K562 (cell line): ENCODE measurements around the gene STXBP6. TPM values are rescaled to one million over a fixed set of nuclear protein-coding genes. Genes with fewer than 3 reads are reported as not detected.

Experiments used
- ATAC-seq: fragments of 200-7000 bp; cut with Tn5 transposase; 3 replicates; pipeline ENCODE4 v1.9.1; 2020; ENCODE audit warnings: moderate library complexity
- BruUV-seq: library from RNA; stranded (reverse); fragments of 400-500 nt; replicated peaks from 2 replicates; lab custom pipeline; 2021; lab: Mats Ljungman, UMichigan
- CTCF ChIA-PET: fragments of 300-600 bp; formaldehyde crosslinking; extraction: SDS; loops from one replicate; lab custom pipeline; 2021; ENCODE audit warnings: low intra/inter-chr PET ratio; lab: Yijun Ruan, JAX
- POLR2A ChIA-PET: fragments of 300-600, 350-650 bp; sonication (Branson Sonifier 250); formaldehyde crosslinking; extraction: SDS; loops from one replicate; lab custom pipeline; 2021; ENCODE audit warnings: antibody characterized with exemption, inconsistent platforms; lab: Yijun Ruan, JAX
- DNase-seq, 4 experiments: peaks; one replicate each; pipeline versions ENCODE4 v3.0.0 to v3.0.0-alpha.2; 2011 to 2018; ENCODE audit warnings: low spot score in 3 of 4, mixed read lengths in 3 of 4; ENCODE audit errors: extremely low read depth in 1 of 4
- FAIRE-seq: peaks from 2 replicates; lab custom pipeline; 2011; peaks lifted over from hg19 to GRCh38; lab: Jason Lieb, UNC
- H2AFZ ChIP-seq: 2 replicates; pipeline ENCODE4 v1.6.0; 2011; ENCODE audit warnings: low read depth, low read length, control low read depth, inconsistent platforms
- H3K27ac ChIP-seq: fragments of 200-600 bp; 3 replicates; pipeline ENCODE4 v1.8.0; 2011; ENCODE audit warnings: low read depth, mild to moderate bottlenecking, control low read depth, inconsistent platforms, low read length, moderate library complexity, mixed read lengths; ENCODE audit errors: extremely low read depth
- H3K27me3 ChIP-seq, 2 experiments: fragments of 300-600 bp in 1 of 2; 2 replicates in 1 of 2; 3 replicates in 1 of 2; pipeline versions ENCODE4 v1.6.0 to v1.8.0; 2011; ENCODE audit warnings: inconsistent platforms in 2 of 2, low read length in 2 of 2, mild to moderate bottlenecking in 1 of 2, mixed read lengths in 1 of 2, moderate library complexity in 1 of 2; ENCODE audit not compliant: control insufficient read depth in 2 of 2, insufficient read depth in 2 of 2
- H3K36me3 ChIP-seq: fragments of 300-600 bp; 3 replicates; pipeline ENCODE4 v1.8.0; 2011; ENCODE audit warnings: mild to moderate bottlenecking, low read length, inconsistent platforms; ENCODE audit not compliant: control insufficient read depth, insufficient read depth
- H3K4me1 ChIP-seq, 2 experiments: fragments of 200-600 bp in 1 of 2; replicated peaks in 1 of 2; 2 replicates in 1 of 2; 3 replicates in 1 of 2; pipeline versions ENCODE4 v1.5.1 to v1.8.0; 2011; ENCODE audit warnings: inconsistent platforms in 2 of 2, low read length in 2 of 2, mild to moderate bottlenecking in 1 of 2, mixed read lengths in 1 of 2, moderate library complexity in 1 of 2; ENCODE audit not compliant: control insufficient read depth in 2 of 2, insufficient read depth in 2 of 2
- H3K4me2 ChIP-seq: 2 replicates; pipeline ENCODE4 v1.6.1; 2011; ENCODE audit warnings: low read length, control low read depth, inconsistent platforms, mixed read lengths; ENCODE audit not compliant: insufficient read depth
- H3K4me3 ChIP-seq: fragments of 200-600 bp; sonication (generic), shearing (Covaris generic); 2 replicates; pipeline ENCODE4 v1.5.1; 2016; ENCODE audit warnings: control low read depth, inconsistent platforms
- H3K79me2 ChIP-seq: fragments of 200-600 bp; 3 replicates; pipeline ENCODE4 v1.8.0; 2011; ENCODE audit warnings: low read length, inconsistent platforms; ENCODE audit not compliant: control insufficient read depth, insufficient read depth
- H3K9ac ChIP-seq, 2 experiments: 2 replicates each; pipeline versions ENCODE4 v1.6.0 to v1.6.1; 2011; ENCODE audit warnings: low read depth in 2 of 2, low read length in 2 of 2, control low read depth in 1 of 2, inconsistent platforms in 1 of 2, mild to moderate bottlenecking in 1 of 2, mixed read lengths in 1 of 2; ENCODE audit not compliant: insufficient read depth in 1 of 2
- H3K9me1 ChIP-seq: one replicate; pipeline ENCODE4 v1.6.0; 2011; ENCODE audit warnings: inconsistent platforms, mild to moderate bottlenecking, low read length, moderate library complexity; ENCODE audit not compliant: control insufficient read depth, insufficient read depth
- H3K9me3 ChIP-seq: replicated peaks from 2 replicates; pipeline ENCODE4 v1.5.1; 2011; ENCODE audit warnings: low read depth, low read length, inconsistent platforms; ENCODE audit not compliant: control insufficient read depth, insufficient read depth
- H4K20me1 ChIP-seq: replicated peaks from 2 replicates; pipeline ENCODE4 v1.6.1; 2011; ENCODE audit warnings: low read length, inconsistent platforms, mixed read lengths; ENCODE audit not compliant: control insufficient read depth, insufficient read depth
- BCOR ChIP-seq: fragments of 450-650 bp; IDR thresholded peaks from 2 replicates; pipeline ENCODE4 v1.6.1; 2016
- CSDE1 ChIP-seq, 2 experiments: fragments of 450-650 bp; IDR thresholded peaks; 2 replicates each; pipeline ENCODE4 v1.6.1; 2016; ENCODE audit warnings: mild to moderate bottlenecking in 1 of 2
- FOXM1 ChIP-seq, 2 experiments: fragments of 450-650 bp in 1 of 2; sonication (generic) in 1 of 2; formaldehyde crosslinking in 1 of 2; IDR thresholded peaks; 2 replicates each; pipeline versions ENCODE4 v1.6.1 to v1.9.0; 2017 to 2022; ENCODE audit warnings: low read depth in 2 of 2, mild to moderate bottlenecking in 2 of 2, missing genetic modification reagents in 1 of 2, moderate library complexity in 1 of 2
- HNRNPUL1 ChIP-seq: fragments of 200-400 bp; formaldehyde crosslinking; IDR thresholded peaks from 2 replicates; pipeline ENCODE4 v1.6.1; 2017; ENCODE audit warnings: low read length
- KLF1 ChIP-seq: fragments of 450-650 bp; IDR thresholded peaks from 2 replicates; pipeline ENCODE4 v1.6.1; 2016; ENCODE audit warnings: missing genetic modification characterization, missing compliant biosample characterization
- NFATC3 ChIP-seq: fragments of 450-650 bp; IDR thresholded peaks from 2 replicates; pipeline ENCODE4 v1.6.1; 2017; ENCODE audit warnings: mild to moderate bottlenecking
- ZNF584 ChIP-seq: fragments of 200-800 bp; sonication (Bioruptor generic); IDR thresholded peaks from 2 replicates; pipeline ENCODE4 v1.6.1; 2016; ENCODE audit warnings: low read depth, mild to moderate bottlenecking, missing genetic modification characterization, missing compliant biosample characterization
- ZNF75A ChIP-seq: fragments of 450-650 bp; formaldehyde crosslinking; IDR thresholded peaks from 2 replicates; pipeline ENCODE4 v1.4.0; 2020; ENCODE audit warnings: mild to moderate bottlenecking
- ZZZ3 ChIP-seq: fragments of 450-650 bp; IDR thresholded peaks from 2 replicates; pipeline ENCODE4 v1.6.1; 2016; ENCODE audit warnings: antibody characterized with exemption, mild to moderate bottlenecking, moderate library complexity
- WGBS: fragments of 100-300 bp; shearing (Covaris generic); methylation state at CpG from one replicate; pipeline ENCODE4 v1.1.6; 2016; ENCODE audit warnings: low coverage, mixed read lengths; ENCODE audit not compliant: insufficient coverage; ENCODE audit errors: missing lambda C conversion rate; 5-methylcytosine and 5-hydroxymethylcytosine counted together
- in situ Hi-C: fragments of 300-500 bp; cut with MboI; formaldehyde crosslinking; loops from 4 replicates; pipeline ENCODE4 v1.15.0; 2018; ENCODE audit warnings: inconsistent platforms, mixed read lengths
- intact Hi-C: fragments of 100-400 bp; cut with micrococcal nuclease; formaldehyde crosslinking; loops from 2 replicates; pipeline ENCODE4 v1.14.2; 2022
- polyA plus RNA-seq, 8 experiments: library from polyadenylated mRNA; depleted of rRNA in 4 of 8; stranded (reverse) in 5 of 8; unstranded in 3 of 8; fragments of >200 nt; fragmentation: Nextera tagmentation in 2 of 8; fragmentation: Illumina TruSeq in 1 of 8; extraction: Ambion mirVana in 2 of 8; extraction: Trizol in 1 of 8; gene quantifications; 2 replicates each; pipeline versions ENCODE4 v1.2.1 to v1.2.3, GENCODE V29; 2011 to 2014; ENCODE audit warnings: inconsistent platforms in 1 of 8, missing spikeins in 1 of 8
- total RNA-seq, 7 experiments: library from RNA; depleted of rRNA in 6 of 7; stranded (reverse); fragments of >200 nt in 6 of 7; fragmentation: Illumina TruSeq in 2 of 7; extraction: Trizol in 2 of 7; gene quantifications; 2 replicates each; pipeline versions ENCODE4 v1.2.1 to v1.2.3, GENCODE V29; 2011 to 2021; ENCODE audit warnings: low replicate concordance in 1 of 7
- TF ChIP-seq, protein P1 (sequence below), 3 experiments: fragments of 200-800 bp in 1 of 3; sonication (Bioruptor generic) in 1 of 3; sonication (generic) in 1 of 3; formaldehyde crosslinking in 1 of 3; IDR thresholded peaks; 2 replicates each; pipeline versions ENCODE4 v1.6.1 to v1.8.0; 2016 to 2022; ENCODE audit warnings: mild to moderate bottlenecking in 2 of 3, missing compliant biosample characterization in 2 of 3, missing genetic modification characterization in 2 of 3, missing genetic modification reagents in 1 of 3
- TF ChIP-seq, protein P2 (sequence below): fragments of 450-650 bp; formaldehyde crosslinking; IDR thresholded peaks from 2 replicates; pipeline ENCODE4 v1.4.0; 2022; ENCODE audit warnings: mild to moderate bottlenecking, moderate library complexity
- TF ChIP-seq, protein P3 (sequence below): sonication (generic); formaldehyde crosslinking; IDR thresholded peaks from 2 replicates; pipeline ENCODE4 v1.8.0; 2022; ENCODE audit warnings: missing genetic modification reagents, mild to moderate bottlenecking, borderline replicate concordance
- TF ChIP-seq, protein P4 (sequence below): IDR thresholded peaks from 3 replicates; pipeline ENCODE4 v1.6.1; 2011; ENCODE audit warnings: borderline replicate concordance, mild to moderate bottlenecking, moderate library complexity; ENCODE audit not compliant: insufficient read length; ENCODE audit errors: extremely low read depth

The STXBP6 gene
- total and polyA plus RNA-seq, 9 of the 15 experiments (the other 6 are each of a cell fraction or from before 2014, with no cell fraction given): 0.27 to 0.89 (median 0.59) TPM

DNA sequence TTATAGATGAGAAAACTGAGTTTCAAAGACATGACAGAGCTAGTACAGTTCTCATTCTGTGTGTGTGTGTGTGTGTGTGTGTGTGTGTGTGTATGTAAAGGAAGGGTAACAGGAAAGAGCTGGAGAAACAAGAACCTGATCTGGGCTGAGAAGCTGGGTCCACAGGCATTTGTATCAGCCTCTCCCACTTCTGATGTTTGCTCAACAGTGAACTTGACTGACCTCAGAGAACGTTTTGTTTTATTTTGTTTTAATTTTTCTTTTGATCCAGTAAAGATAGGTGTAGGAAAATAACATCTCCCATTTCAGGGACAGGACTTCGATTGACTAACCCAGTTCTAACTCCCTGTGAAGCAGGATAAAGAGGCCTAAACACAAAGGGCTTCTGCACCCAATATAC is 85.4 kb downstream of the STXBP6 start (continued):
- no peak for TF ChIP-seq ZNF75A (CRISPR knock-in tag)
- TF ChIP-seq, all 486 proteins: peak for 0

DNA sequence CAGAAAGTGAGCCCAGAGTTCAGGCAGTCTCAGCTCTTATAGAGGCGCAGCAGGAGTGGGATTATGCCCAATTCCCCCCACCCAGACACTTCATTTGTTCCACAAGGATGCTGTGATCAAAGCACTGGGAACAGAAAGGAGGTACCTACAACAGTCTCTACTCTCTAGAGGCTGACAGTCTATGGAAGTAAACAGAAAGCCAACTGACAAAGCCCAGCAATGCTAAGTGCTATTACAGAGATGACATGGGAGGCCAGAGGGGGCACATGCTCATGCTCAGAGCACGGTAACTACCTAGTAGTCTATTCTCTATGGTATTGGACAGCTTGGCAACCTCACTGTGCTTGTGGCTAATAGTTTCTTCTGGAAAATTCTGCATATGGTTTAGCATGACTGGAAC is 85.9 kb downstream of the STXBP6 start:
- ChIA-PET CTCF (no interaction called here), POLR2A (no interaction called here)
- no peak overlapping the region for H3K4me3 ChIP-seq
- peaks cover 0 to 4% of the 10 kb centered on the region in 2 experiments; a peak in 1 of 5 replicates for H3K4me1 ChIP-seq
- no peaks in the 10 kb centered on the region for H3K9me3 ChIP-seq
- FAIRE-seq (no peak), ATAC-seq (0 out of 3 replicates have a peak, but pooled peaks have one; percentile 25), DNase-seq (no peak)
- WGBS: 0% methylated on average over 1 of the region's 2 CpGs
- H3K27ac ChIP-seq: no peak overlapping the region
- H4K20me1 ChIP-seq: no peaks in the 10 kb centered on the region
- no peaks in the 10 kb centered on the region for H3K27me3 ChIP-seq
- H3K36me3 ChIP-seq: no peaks in the 10 kb centered on the region
- in situ Hi-C loops (no loop called here), intact Hi-C loops (no loop called here)
- H3K79me2 ChIP-seq: no peaks in the 10 kb centered on the region
- no peak for TF ChIP-seq KLF1 (tag)
- TF ChIP-seq NFATC3: no peak
- no peak for TF ChIP-seq FOXM1 (IDR thresholded peaks at IDR 0.05; ENCODE audit: low read depth)
- no peak for TF ChIP-seq FOXM1 (CRISPR knock-in tag; IDR thresholded peaks at IDR 0.05; ENCODE audit: low read depth)
- no peak for TF ChIP-seq CSDE1 (IDR thresholded peaks at IDR 0.05)
- no peak for TF ChIP-seq ZZZ3
- TF ChIP-seq, protein P1, sequence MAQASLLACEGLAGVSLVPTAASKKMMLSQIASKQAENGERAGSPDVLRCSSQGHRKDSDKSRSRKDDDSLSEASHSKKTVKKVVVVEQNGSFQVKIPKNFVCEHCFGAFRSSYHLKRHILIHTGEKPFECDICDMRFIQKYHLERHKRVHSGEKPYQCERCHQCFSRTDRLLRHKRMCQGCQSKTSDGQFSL (CRISPR knock-in tag; IDR thresholded peaks at IDR 0.05): no peak
- TF ChIP-seq, protein P1 (tag; IDR thresholded peaks at IDR 0.05): no peak
- no peak for TF ChIP-seq HNRNPUL1
- TF ChIP-seq, protein P2, sequence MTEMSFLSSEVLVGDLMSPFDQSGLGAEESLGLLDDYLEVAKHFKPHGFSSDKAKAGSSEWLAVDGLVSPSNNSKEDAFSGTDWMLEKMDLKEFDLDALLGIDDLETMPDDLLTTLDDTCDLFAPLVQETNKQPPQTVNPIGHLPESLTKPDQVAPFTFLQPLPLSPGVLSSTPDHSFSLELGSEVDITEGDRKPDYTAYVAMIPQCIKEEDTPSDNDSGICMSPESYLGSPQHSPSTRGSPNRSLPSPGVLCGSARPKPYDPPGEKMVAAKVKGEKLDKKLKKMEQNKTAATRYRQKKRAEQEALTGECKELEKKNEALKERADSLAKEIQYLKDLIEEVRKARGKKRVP: no peak
- TF ChIP-seq, protein P3, sequence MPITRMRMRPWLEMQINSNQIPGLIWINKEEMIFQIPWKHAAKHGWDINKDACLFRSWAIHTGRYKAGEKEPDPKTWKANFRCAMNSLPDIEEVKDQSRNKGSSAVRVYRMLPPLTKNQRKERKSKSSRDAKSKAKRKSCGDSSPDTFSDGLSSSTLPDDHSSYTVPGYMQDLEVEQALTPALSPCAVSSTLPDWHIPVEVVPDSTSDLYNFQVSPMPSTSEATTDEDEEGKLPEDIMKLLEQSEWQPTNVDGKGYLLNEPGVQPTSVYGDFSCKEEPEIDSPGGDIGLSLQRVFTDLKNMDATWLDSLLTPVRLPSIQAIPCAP (CRISPR knock-in tag): no peak
- TF ChIP-seq BCOR: no peak
- no peak for TF ChIP-seq ZNF584 (CRISPR knock-in tag)
- TF ChIP-seq, protein P4, sequence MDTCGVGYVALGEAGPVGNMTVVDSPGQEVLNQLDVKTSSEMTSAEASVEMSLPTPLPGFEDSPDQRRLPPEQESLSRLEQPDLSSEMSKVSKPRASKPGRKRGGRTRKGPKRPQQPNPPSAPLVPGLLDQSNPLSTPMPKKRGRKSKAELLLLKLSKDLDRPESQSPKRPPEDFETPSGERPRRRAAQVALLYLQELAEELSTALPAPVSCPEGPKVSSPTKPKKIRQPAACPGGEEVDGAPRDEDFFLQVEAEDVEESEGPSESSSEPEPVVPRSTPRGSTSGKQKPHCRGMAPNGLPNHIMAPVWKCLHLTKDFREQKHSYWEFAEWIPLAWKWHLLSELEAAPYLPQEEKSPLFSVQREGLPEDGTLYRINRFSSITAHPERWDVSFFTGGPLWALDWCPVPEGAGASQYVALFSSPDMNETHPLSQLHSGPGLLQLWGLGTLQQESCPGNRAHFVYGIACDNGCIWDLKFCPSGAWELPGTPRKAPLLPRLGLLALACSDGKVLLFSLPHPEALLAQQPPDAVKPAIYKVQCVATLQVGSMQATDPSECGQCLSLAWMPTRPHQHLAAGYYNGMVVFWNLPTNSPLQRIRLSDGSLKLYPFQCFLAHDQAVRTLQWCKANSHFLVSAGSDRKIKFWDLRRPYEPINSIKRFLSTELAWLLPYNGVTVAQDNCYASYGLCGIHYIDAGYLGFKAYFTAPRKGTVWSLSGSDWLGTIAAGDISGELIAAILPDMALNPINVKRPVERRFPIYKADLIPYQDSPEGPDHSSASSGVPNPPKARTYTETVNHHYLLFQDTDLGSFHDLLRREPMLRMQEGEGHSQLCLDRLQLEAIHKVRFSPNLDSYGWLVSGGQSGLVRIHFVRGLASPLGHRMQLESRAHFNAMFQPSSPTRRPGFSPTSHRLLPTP: no peak
- no peak overlapping the region for H3K9ac ChIP-seq
- H2AFZ ChIP-seq: no peak overlapping the region
- no TSS peak for BruUV-seq
- no peak overlapping the region for H3K4me2 ChIP-seq
- H3K9me1 ChIP-seq: no peaks in the 10 kb centered on the region
